ENCODE results near the gene TSC22D3. TPM values are rescaled to one million over a fixed set of nuclear protein-coding genes. Genes with fewer than 3 reads are reported as not detected.
A peak's percentile ranks its signal among the peaks of the same experiment; 100 is the strongest.

The TSC22D3 gene
- polyA plus RNA-seq, 3 donors: 139 to 283 (median 171) TPM

DNA sequence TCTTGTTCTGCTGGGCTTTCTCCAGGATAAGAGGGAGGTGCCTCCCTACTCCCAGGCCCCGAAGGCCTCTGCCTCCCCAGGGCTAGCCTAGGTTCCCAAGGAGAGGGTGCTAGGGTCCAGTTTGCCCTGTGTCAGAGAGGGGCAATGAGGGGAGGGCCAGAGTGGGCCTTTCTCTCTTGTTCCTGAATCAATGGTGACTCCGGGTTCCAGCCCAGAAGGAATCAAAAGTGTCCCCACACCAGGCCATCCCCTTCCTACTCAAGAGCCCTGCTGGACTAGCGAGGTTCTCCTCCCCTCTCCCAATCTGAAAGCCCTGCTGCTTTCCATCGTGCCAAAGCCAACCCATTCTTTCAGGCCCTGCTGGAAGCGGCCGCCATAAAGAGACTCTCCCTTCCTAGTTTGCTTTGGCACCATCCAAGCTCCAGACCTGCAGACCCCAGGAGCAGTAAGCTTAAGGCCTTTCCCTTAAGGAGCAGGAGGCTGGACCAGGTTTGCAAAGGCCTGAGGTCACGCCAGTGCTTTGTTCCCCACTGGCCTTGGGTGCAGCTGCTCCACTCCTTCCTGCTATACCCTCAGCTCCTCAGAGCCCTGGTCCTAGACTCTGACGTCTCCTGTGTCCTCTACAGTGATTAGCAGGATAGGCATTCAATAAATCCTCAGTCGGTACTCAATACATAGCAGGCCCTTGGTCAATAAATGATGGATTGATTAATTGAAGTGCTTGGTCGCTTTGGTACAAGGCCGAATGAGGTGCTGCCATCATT, 10.6 kb downstream of the TSC22D3 start:
- WGBS, 3 donors: 71 to 93% (median 82%) methylated on average over 10 to 11 of the region's 11 CpGs
- H3K27ac ChIP-seq (ENCODE audit: low read depth, low read length): no peak overlapping the region

- no peak overlapping the region for H3K27ac ChIP-seq (ENCODE audit: low read depth, low read length)
- WGBS, 3 donors: 60 to 92% (median 89%) methylated on average over 1 of the region's 1 CpG
Observed at GRCh38 chrX:107763647-107764046, 11.9 kb downstream of the TSC22D3 start.

GRCh38 chrX:107760304-107761077, 15.1 kb downstream of the TSC22D3 start:
- 81 to 100% (median 97%) methylated on average over 5 of the region's 5 CpGs for WGBS, 3 donors
- H3K27ac ChIP-seq (ENCODE audit: low read depth, low read length): no peak overlapping the region

DNA sequence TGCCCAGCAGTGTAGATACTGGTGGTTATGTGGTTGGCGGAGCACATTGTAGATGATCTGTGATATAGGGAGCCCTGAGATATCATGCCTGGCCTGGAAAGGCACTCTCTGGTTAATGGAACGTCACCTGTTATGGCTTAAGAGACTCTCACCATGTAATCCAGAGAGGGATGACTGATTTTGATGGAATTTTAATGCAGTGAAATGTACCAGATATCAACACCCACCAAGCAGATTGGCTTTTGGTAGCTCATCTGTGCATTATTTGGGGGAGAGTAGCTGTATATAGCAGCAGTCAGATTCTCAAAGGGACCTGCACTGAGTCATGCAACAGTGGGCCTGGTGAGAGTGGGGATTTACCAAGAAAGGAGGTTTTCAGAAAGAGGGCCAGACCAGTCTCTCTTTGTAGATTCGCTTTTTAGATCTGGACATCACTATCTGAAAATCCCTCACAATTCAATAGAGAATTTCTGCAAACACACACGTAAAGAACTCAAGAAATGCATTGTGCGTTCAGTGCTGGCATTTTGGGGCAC, 17.3 kb downstream of the TSC22D3 start:
- H3K27ac ChIP-seq (ENCODE audit: low read depth, low read length): no peak overlapping the region
- WGBS, 3 donors: 72 to 97% (median 94%) methylated on average over 5 of the region's 5 CpGs

- WGBS, 3 donors: 51 to 73% (median 54%) methylated on average over 3 of the region's 3 CpGs
- no peak overlapping the region for H3K27ac ChIP-seq (ENCODE audit: low read depth, low read length)
Observed at GRCh38 chrX:107755721-107756120, 19.9 kb downstream of the TSC22D3 start.

DNA sequence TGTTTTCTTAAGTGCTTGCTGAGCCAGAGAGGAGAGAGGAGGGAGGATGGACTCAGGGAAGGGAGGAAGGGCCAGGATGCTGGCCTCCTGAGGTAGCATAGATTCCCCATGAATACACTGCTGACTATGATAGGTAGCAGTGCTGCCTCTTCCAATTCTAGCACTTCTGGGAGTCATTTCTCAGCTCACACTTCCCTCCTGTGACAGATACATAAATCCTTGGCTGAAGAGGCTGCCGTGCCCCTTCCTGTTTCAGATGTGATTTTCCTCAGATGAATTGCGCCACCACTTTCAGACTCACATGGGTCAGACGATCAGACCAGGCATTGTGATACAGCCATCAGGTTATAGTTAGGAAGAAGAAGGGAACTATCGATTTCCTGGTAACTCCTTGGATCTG, 22.4 kb downstream of the TSC22D3 start:
- WGBS, 3 donors: 41 to 74% (median 51%) methylated on average over 4 of the region's 4 CpGs
- H3K27ac ChIP-seq (ENCODE audit: low read depth, low read length): no peak overlapping the region

- 75 to 90% (median 86%) methylated on average over 1 to 3 of the region's 3 CpGs for WGBS, 3 donors
- no peak overlapping the region for H3K27ac ChIP-seq (ENCODE audit: low read depth, low read length)
Observed at GRCh38 chrX:107752714-107753113, 22.9 kb downstream of the TSC22D3 start.

DNA sequence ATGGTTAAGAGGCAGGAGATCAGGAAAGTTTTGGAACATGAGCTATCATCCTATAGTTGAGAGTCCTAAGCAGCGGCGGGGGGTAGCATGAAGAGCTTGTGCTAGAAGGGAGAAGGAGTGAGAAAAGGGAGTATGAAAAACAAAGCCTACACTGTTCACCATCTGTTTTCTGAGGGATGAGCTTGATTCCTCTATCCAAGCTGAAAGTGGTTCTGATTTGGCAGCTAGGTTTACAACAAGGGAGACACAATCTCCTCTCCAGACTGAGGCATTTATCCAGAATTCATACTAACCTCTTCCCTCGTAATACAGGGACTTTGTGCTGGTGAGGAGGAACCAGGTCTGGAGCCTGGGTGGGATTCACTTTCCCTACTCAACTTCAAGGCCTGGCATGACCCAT, 23.5 kb downstream of the TSC22D3 start:
- H3K27ac ChIP-seq (ENCODE audit: low read depth, low read length): no peak overlapping the region
- WGBS, 3 donors: 83 to 93% (median 91%) methylated on average over 3 of the region's 3 CpGs

- WGBS, 3 donors: 58 to 79% (median 60%) methylated on average over 7 of the region's 7 CpGs
- H3K27ac ChIP-seq (ENCODE audit: low read depth, low read length): no peak overlapping the region
Observed at GRCh38 chrX:107750861-107751445, 24.6 kb downstream of the TSC22D3 start.

DNA sequence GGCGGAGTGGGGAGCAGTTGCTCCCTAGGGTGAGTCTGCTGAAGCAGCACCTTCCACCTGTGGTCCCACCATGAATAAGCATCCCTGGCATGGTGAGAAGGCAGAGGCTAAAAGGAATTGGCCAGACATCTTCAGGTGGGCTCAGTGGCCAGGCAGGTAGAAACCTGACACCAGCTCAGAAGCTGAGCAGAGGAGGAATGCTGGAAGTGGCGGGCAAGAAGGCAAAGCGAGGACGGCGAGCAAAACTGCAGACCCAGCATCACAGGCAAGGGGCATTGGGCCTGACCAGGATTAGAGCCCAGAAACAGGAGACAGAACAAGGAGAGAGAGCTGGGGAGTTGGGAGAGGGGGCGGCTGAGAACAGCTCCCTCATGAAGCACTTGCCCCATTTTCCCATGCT, 25.3 kb downstream of the TSC22D3 start:
- 83 to 98% (median 98%) methylated on average over 6 of the region's 6 CpGs for WGBS, 3 donors
- H3K27ac ChIP-seq (ENCODE audit: low read depth, low read length): no peak overlapping the region

- no peak overlapping the region for H3K27ac ChIP-seq (ENCODE audit: low read depth, low read length)
- WGBS, 3 donors: 62 to 77% (median 69%) methylated on average over 6 of the region's 6 CpGs
Observed at GRCh38 chrX:107748506-107748905, 27.1 kb downstream of the TSC22D3 start.

DNA sequence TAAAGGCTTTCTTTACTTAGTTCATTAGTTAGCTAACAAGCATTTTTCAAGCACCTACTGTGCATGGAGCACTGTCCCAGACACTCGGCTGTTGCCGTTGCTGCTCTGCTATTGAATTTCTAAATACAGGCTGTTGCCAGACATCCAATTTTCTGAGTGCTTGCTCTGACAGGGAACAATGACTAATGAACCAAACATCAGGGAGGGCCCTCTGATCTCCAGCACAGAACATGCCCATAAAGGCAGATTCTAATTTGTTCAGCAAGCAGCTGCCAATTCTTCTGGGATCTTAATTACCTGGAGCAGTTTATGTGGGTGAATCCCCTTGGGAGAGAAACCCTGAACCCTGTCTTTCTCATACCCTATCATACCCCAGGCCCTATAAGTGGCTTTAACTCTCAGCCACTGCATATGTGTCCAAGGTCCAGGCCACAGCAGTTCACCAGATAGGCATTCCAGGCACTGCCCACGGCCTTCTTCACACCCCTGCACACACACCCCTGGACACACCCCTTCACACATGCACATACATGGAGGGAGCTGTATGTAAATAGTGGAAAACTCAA, 27.9 kb downstream of the TSC22D3 start:
- 21 to 60% (median 46%) methylated on average over 3 of the region's 3 CpGs for WGBS, 3 donors
- H3K27ac ChIP-seq (ENCODE audit: low read depth, low read length): no peak overlapping the region

DNA sequence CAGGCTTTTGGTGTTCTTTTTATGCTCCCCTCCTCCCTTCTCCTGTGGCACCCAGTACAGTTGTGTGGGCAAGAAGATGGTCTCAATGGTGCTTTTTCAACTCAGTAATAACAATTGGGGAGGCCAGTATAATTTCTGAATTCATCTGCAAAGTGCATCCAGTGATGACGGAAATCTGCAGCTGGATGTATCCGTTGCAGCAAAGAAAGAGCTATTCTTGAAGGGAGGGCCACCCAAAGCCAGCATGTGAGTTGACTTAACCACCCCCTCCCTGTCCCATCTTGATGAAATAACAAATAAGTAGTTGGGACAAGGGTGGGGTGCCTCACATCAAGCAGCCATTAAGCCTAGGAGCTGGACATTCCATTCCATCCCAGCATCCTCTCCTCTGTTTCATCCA, 30.7 kb downstream of the TSC22D3 start:
- WGBS, 3 donors: 83 to 96% (median 94%) methylated on average over 2 of the region's 2 CpGs
- no peak overlapping the region for H3K27ac ChIP-seq (ENCODE audit: low read depth, low read length)

DNA sequence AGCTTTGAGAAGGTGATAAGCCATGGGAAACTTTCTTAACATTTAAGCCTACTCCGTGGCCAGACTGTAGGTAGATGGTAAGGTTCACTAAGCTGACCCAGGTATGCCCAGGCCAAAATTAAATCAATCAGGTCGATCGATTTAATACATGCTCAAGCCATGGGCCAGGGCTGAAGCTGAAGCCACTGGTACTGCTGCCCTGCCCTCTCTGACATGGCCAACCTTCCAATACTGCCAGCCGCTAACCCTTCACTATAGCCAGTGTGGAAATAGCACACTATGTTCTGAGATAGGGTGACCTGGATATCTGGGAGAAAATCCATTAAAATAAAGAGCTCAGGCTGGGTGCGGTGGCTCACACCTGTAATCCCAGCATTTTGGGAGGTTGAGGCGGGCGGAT, 31.6 kb downstream of the TSC22D3 start:
- no peak overlapping the region for H3K27ac ChIP-seq (ENCODE audit: low read depth, low read length)
- 92 to 100% (median 97%) methylated on average over 4 to 7 of the region's 7 CpGs for WGBS, 3 donors

- 29 to 51% (median 40%) methylated on average over 20 to 23 of the region's 23 CpGs for WGBS, 3 donors
- no peak overlapping the region for H3K27ac ChIP-seq (ENCODE audit: low read depth, low read length)
Observed at GRCh38 chrX:107742700-107743191, 32.8 kb downstream of the TSC22D3 start.

- whole genome bisulfite sequencing, 3 donors: 14 to 64% (median 23%) methylated on average over 7 of the region's 7 CpGs
- peak overlapping the region; percentile 66 for H3K27ac ChIP-seq (ENCODE audit: low read depth, low read length)
Observed at GRCh38 chrX:107741404-107741790, 34.2 kb downstream of the TSC22D3 start.

GRCh38 chrX:107739541-107739940, 36.0 kb downstream of the TSC22D3 start:
- 89 to 100% (median 100%) methylated on average over 3 of the region's 3 CpGs for WGBS, 3 donors
- H3K27ac ChIP-seq (ENCODE audit: low read depth, low read length): no peak overlapping the region

- 70 to 80% (median 73%) methylated on average over 6 to 8 of the region's 8 CpGs for WGBS, 3 donors
- H3K27ac ChIP-seq (ENCODE audit: low read depth, low read length): no peak overlapping the region
Observed at GRCh38 chrX:107738768-107739167, 36.8 kb downstream of the TSC22D3 start.

GRCh38 chrX:107738272-107738671, 37.3 kb downstream of the TSC22D3 start:
- 79 to 86% (median 85%) methylated on average over 2 to 5 of the region's 5 CpGs for WGBS, 3 donors
- H3K27ac ChIP-seq (ENCODE audit: low read depth, low read length): no peak overlapping the region

Measured in adipose tissue (tissue), 3 donors.